ENCODE data around the gene ABHD12B. TPM values are rescaled to one million over a fixed set of nuclear protein-coding genes. Genes with fewer than 3 reads are reported as not detected.
A peak's percentile ranks its signal among the peaks of the same experiment; 100 is the strongest.

The ABHD12B gene
- total and polyA plus RNA-seq, 2 donors (not counting 3 experiments of a cell fraction or from before 2014, with no cell fraction given): not detected

- Histone ChIP-seq H3K4me2 (ENCODE audit: insufficient read depth, low read length) (peak overlapping the region; percentile 63), H3K27me3 (ENCODE audit: control insufficient read depth in 2 of 2, insufficient read depth in 2 of 2, low read length in 2 of 2) (no peaks in the 10 kb centered on the region), H3K27ac (ENCODE audit: insufficient read depth, low read depth, low read length) (no peak overlapping the region), H3K9me1 (replicated peaks; ENCODE audit: control insufficient read depth, extremely low read depth, insufficient read depth, low read length) (no peaks in the 10 kb centered on the region), H3K4me1 (ENCODE audit: control insufficient read depth, extremely low read depth, insufficient read depth, low read length) (peaks cover 20% of the 10 kb centered on the region), H3K9ac (replicated peaks; ENCODE audit: extremely low read depth, insufficient read depth, low read length) (no peak overlapping the region), H3K36me3 (ENCODE audit: control insufficient read depth in 2 of 2, extremely low read depth in 1 of 2, insufficient read depth in 2 of 2, low read length in 2 of 2) (peaks cover 0 to 2% of the 10 kb centered on the region in 2 experiments), H2AFZ (ENCODE audit: low read depth, low read length) (no peak overlapping the region), H3K79me2 (ENCODE audit: control insufficient read depth, insufficient read depth, low read length) (peaks cover 60% of the 10 kb centered on the region), H3K9me3 (replicated peaks; ENCODE audit: control insufficient read depth, insufficient read depth, low read length) (no peaks in the 10 kb centered on the region), H4K20me1 (replicated peaks; ENCODE audit: control insufficient read depth, extremely low read depth, insufficient read depth, low read length) (peaks cover 12% of the 10 kb centered on the region), H3K4me3 (replicated peaks in 1 of 3; ENCODE audit: insufficient read depth in 1 of 3, low read depth in 1 of 3, low read length in 3 of 3) (peak overlapping the region in 1 of 3 experiments; percentile 56)
- intact Hi-C loops (cut with micrococcal nuclease) (no loop called here), dilution Hi-C loops (cut with MboI; ENCODE audit: extremely low pct_ligation_motif_present, low sequenced_read_pairs) (no loop called here)
- TF ChIP-seq POLR2AphosphoS5 (IDR thresholded peaks at IDR 0.05; ENCODE audit: insufficient read depth, low read depth, low read length): no peak
- no peak for TF ChIP-seq GATA2 (IDR thresholded peaks at IDR 0.05; ENCODE audit: insufficient read depth, insufficient read length, low read depth, low read length)
- TF ChIP-seq JUN (IDR thresholded peaks at IDR 0.05; ENCODE audit: borderline replicate concordance, insufficient read depth, insufficient read length, low read depth): no peak
- TF ChIP-seq FOS (IDR thresholded peaks at IDR 0.05; ENCODE audit: borderline replicate concordance, insufficient read depth, low read length): no peak
- TF ChIP-seq EZH2 (IDR thresholded peaks at IDR 0.05; ENCODE audit: borderline replicate concordance, low read depth, low read length, severe bottlenecking): no peak
- TF ChIP-seq POLR2A (IDR thresholded peaks at IDR 0.05; ENCODE audit: low read depth, low read length): no peak
- TF ChIP-seq MAX (IDR thresholded peaks at IDR 0.05; ENCODE audit: insufficient read depth, insufficient read length): no peak
- no peak for TF ChIP-seq MYC (IDR thresholded peaks at IDR 0.05; ENCODE audit: low read depth, low read length)
- no peak for TF ChIP-seq CTCF (IDR thresholded peaks at IDR 0.05; ENCODE audit: extremely low read depth in 1 of 2, insufficient read depth in 1 of 2, low read depth in 1 of 2, low read length in 2 of 2)
- BruUV-seq (replicated peaks): TSS peak; percentile 14
- ChIA-PET POLR2A (interaction anchor here (1.4 kb wide), 1 partner anchor 31 kb away, joined by 5 read pairs; no protein-coding TSS in a partner anchor), CTCF (interaction anchor here (0.6 to 7.5 kb wide), 13 partner anchors 10 to 55 kb away, joined by 3 to 72 read pairs (median 3); no protein-coding TSS in a partner anchor)
- no peak for FAIRE-seq
- DNase-seq (ENCODE audit: low read depth, low spot score): no peak
Measured at GRCh38 chr14:50828721-50829488, 42.9 kb upstream of the ABHD12B start.
